Left lung (tissue), 10 donors: ENCODE results near the gene GNG7. TPM values are rescaled to one million over a fixed set of nuclear protein-coding genes. Genes with fewer than 3 reads are reported as not detected.

Experiments used
- ATAC-seq: fragments of 200-7000 bp; cut with Tn5 transposase; one replicate; pipeline ENCODE4 v1.9.1; 2020; ENCODE audit warnings: moderate library complexity
- DNase-seq, 4 donors: peaks; one replicate each; pipeline ENCODE4 v3.0.0-alpha.2; 2013 to 2020
- H3K27ac ChIP-seq, 2 donors: fragments of 200-600 bp; sonication (generic) in 1 of 2; one replicate each; pipeline versions ENCODE4 v1.5.0 to v1.8.0; 2020 to 2021
- H3K27me3 ChIP-seq, 2 donors: fragments of 200-600 bp; sonication (generic) in 1 of 2; one replicate each; pipeline versions ENCODE4 v1.5.0 to v1.8.0; 2020 to 2021
- H3K36me3 ChIP-seq, 2 donors: fragments of 200-600 bp; sonication (generic) in 1 of 2; one replicate each; pipeline versions ENCODE4 v1.5.0 to v1.8.0; 2020 to 2021
- H3K4me1 ChIP-seq, 2 donors: fragments of 200-600 bp; one replicate each; pipeline ENCODE4 v1.8.0; 2021
- H3K4me3 ChIP-seq, 2 donors: fragments of 200-600 bp; sonication (generic) in 1 of 2; one replicate each; pipeline versions ENCODE4 v1.5.0 to v1.8.0; 2020 to 2021; ENCODE audit warnings: mild to moderate bottlenecking in 1 of 2
- H3K9me3 ChIP-seq, 2 donors: fragments of 200-600 bp; sonication (generic) in 1 of 2; one replicate each; pipeline versions ENCODE4 v1.5.0 to v1.8.0; 2020 to 2021
- CTCF ChIP-seq, 2 donors: fragments of 200-600 bp; sonication (generic) in 1 of 2; IDR thresholded peaks; one replicate each; pipeline versions ENCODE4 v1.5.0 to v1.8.0; 2021; ENCODE audit warnings: antibody characterized with exemption in 2 of 2
- intact Hi-C, 2 donors: fragments of 100-400 bp; cut with DNase I; formaldehyde crosslinking; loops; one replicate each; pipeline versions ENCODE4 v1.11.2 to v1.14.2; 2022
- microRNA-seq, 2 donors: library from miRNA; unstranded; fragments of <30 nt; microRNA quantifications; one replicate each; pipeline ENCODE4, GENCODE V29; 2019
- polyA plus RNA-seq, 6 donors: library from polyadenylated mRNA; unstranded; fragments of 120-200 nt; gene quantifications; one replicate each; pipeline ENCODE4 v1.2.1, GENCODE V29; 2013; ENCODE audit not compliant: insufficient read length in 6 of 6
- total RNA-seq, 2 donors: library from RNA; stranded (reverse); fragmentation: NEBNext Ultra II Directional; extraction: Animal tissue kit (Norgen Biotek cat#: 25700); gene quantifications; one replicate each; pipeline ENCODE4 v1.2.1, GENCODE V29; 2021
- donor health status: DM: no; HTN: yes; CAD: no.
- donor health status: DM: no; HTN: no; CAD: no.

The GNG7 gene
- total and polyA plus RNA-seq, 8 donors: 3.8 to 7.1 (median 5.5) TPM

- intact Hi-C loops: no loop called here
- Histone ChIP-seq H3K4me3 (peak overlapping the region; percentile 53 to 63), H3K27ac (no peak overlapping the region), H3K4me1 (peaks cover 6 to 24% of the 10 kb centered on the region in 2 donors), H3K9me3 (no peaks in the 10 kb centered on the region), H3K27me3 (peaks cover 0 to 5% of the 10 kb centered on the region in 2 donors), H3K36me3 (no peaks in the 10 kb centered on the region)
- ATAC-seq (peak; percentile 75), DNase-seq (peak; percentile 44 to 87 (median 65))
- TF ChIP-seq CTCF (IDR thresholded peaks at IDR 0.05): no peak
These were observed 240.5 kb downstream of the GNG7 start for GRCh38 chr19:2461751-2462634.

Small RNA genes within 50 kb of the gene (microRNA-seq; reads per million reads assigned to microRNA genes)
- gene MIR7850: 0.27 to 0.67 reads per million in 2 donors

Other genes starting within 250 kb of the GNG7 start
- gene LMNB2, start 245.7 kb downstream of the GNG7 start, total RNA-seq: 10 to 100 TPM; 35.1 to 40.5 TPM
- 10 to 100 TPM; 57.0 to 95.8 (median 67.0) TPM for gene LMNB2, start 245.7 kb downstream of the GNG7 start, polyA plus RNA-seq
- gene GADD45B, start 226.6 kb downstream of the GNG7 start, total RNA-seq: 10 to 100 TPM; 54.0 to 73.5 TPM
- 10 to 100 TPM in 5 of 6 donors, 1 to 10 TPM in 1; 7.5 to 31.5 (median 12.0) TPM for gene GADD45B, start 226.6 kb downstream of the GNG7 start, polyA plus RNA-seq
- 1 to 10 TPM in 1 of 2 donors, under 1 TPM in 1; 0.71 to 2.0 TPM for gene DIRAS1, start 18.7 kb upstream of the GNG7 start, total RNA-seq
- gene DIRAS1, start 18.7 kb upstream of the GNG7 start, polyA plus RNA-seq: 1 to 10 TPM in 5 of 6 donors, under 1 TPM in 1; 0.93 to 4.1 (median 1.5) TPM
- 10 to 100 TPM; 28.4 to 33.6 TPM for gene SLC39A3, start 37.3 kb upstream of the GNG7 start, total RNA-seq
- 10 to 100 TPM; 18.3 to 25.3 (median 21.2) TPM for gene SLC39A3, start 37.3 kb upstream of the GNG7 start, polyA plus RNA-seq
- 10 to 100 TPM; 39.6 to 46.3 TPM for gene SGTA, start 80.6 kb upstream of the GNG7 start, total RNA-seq
- 10 to 100 TPM; 39.2 to 56.9 (median 47.7) TPM for gene SGTA, start 80.6 kb upstream of the GNG7 start, polyA plus RNA-seq
- gene THOP1, start 82.8 kb upstream of the GNG7 start, total RNA-seq: 10 to 100 TPM; 46.3 to 65.3 TPM
- 10 to 100 TPM; 37.6 to 52.5 (median 43.6) TPM for gene THOP1, start 82.8 kb upstream of the GNG7 start, polyA plus RNA-seq
- gene ZNF554, start 117.2 kb upstream of the GNG7 start, total RNA-seq: 1 to 10 TPM; 2.1 to 4.1 TPM
- gene ZNF554, start 117.2 kb upstream of the GNG7 start, polyA plus RNA-seq: 1 to 10 TPM; 7.4 to 9.0 (median 8.5) TPM
- 1 to 10 TPM; 6.2 to 6.6 TPM for gene ZNF555, start 138.8 kb upstream of the GNG7 start, total RNA-seq
- 10 to 100 TPM in 1 of 6 donors, 1 to 10 TPM in 5; 8.8 to 10.6 (median 9.2) TPM for gene ZNF555, start 138.8 kb upstream of the GNG7 start, polyA plus RNA-seq
- not detected for gene ZNF556, start 164.6 kb upstream of the GNG7 start, total RNA-seq
- gene ZNF556, start 164.6 kb upstream of the GNG7 start, polyA plus RNA-seq: under 1 TPM; 0.06 to 0.21 (median 0.14) TPM
- gene ZNF57, start 198.2 kb upstream of the GNG7 start, total RNA-seq: 1 to 10 TPM; 5.7 to 6.6 TPM
- 1 to 10 TPM; 6.6 to 7.9 (median 7.4) TPM for gene ZNF57, start 198.2 kb upstream of the GNG7 start, polyA plus RNA-seq
- 1 to 10 TPM; 3.4 to 4.1 TPM for gene ZNF77, start 242.3 kb upstream of the GNG7 start, total RNA-seq
- gene ZNF77, start 242.3 kb upstream of the GNG7 start, polyA plus RNA-seq: 10 to 100 TPM in 2 of 6 donors, 1 to 10 TPM in 4; 8.8 to 10.3 (median 9.7) TPM